Sigmoid colon (tissue), 7 donors: ENCODE data around the gene VDAC1. TPM values are rescaled to one million over a fixed set of nuclear protein-coding genes. Genes with fewer than 3 reads are reported as not detected.

ENCODE experiments used
- DNase-seq: peaks from one replicate; pipeline ENCODE4 v3.0.0-alpha.2; 2019
- H3K27ac ChIP-seq, 4 donors: fragments of 200-600 bp; sonication (generic); one replicate each; pipeline ENCODE4 v1.5.1; 2016 to 2019; ENCODE audit warnings: mild to moderate bottlenecking in 1 of 4
- H3K27me3 ChIP-seq, 3 donors: fragments of 200-600 bp; sonication (generic); one replicate each; pipeline ENCODE4 v1.5.1; 2019; ENCODE audit warnings: mild to moderate bottlenecking in 1 of 3
- H3K36me3 ChIP-seq, 4 donors: fragments of 200-600 bp; sonication (generic); one replicate each; pipeline ENCODE4 v1.5.1; 2016 to 2019
- H3K4me1 ChIP-seq, 4 donors: fragments of 200-600 bp; sonication (generic); one replicate each; pipeline ENCODE4 v1.5.1; 2017 to 2019
- H3K4me3 ChIP-seq, 4 donors: fragments of 200-600 bp; sonication (generic); one replicate each; pipeline ENCODE4 v1.5.1; 2017 to 2019; ENCODE audit warnings: mild to moderate bottlenecking in 2 of 4, moderate library complexity in 1 of 4
- H3K9me3 ChIP-seq, 4 donors: fragments of 200-600 bp in 3 of 4; sonication (generic) in 3 of 4; one replicate each; pipeline versions ENCODE4 v1.5.1 to v1.6.1; 2013 to 2019
- CTCF ChIP-seq, 4 experiments: fragments of 450-650 bp in 3 of 4; fragments of 200-600 bp in 1 of 4; IDR thresholded peaks; one replicate each; pipeline ENCODE4 v1.5.1; 2016 to 2019; ENCODE audit warnings: antibody characterized with exemption in 4 of 4, mild to moderate bottlenecking in 3 of 4, moderate library complexity in 2 of 4
- EP300 ChIP-seq, 4 donors: sonication (generic); formaldehyde crosslinking; IDR thresholded peaks; one replicate each; pipeline ENCODE4 v1.6.1; 2017; ENCODE audit warnings: antibody characterized with exemption in 4 of 4
- POLR2A ChIP-seq, 2 donors: fragments of 450-650 bp; IDR thresholded peaks; one replicate each; pipeline ENCODE4 v1.6.1; 2016; ENCODE audit warnings: antibody characterized with exemption in 2 of 2, mild to moderate bottlenecking in 2 of 2, moderate library complexity in 2 of 2
- POLR2AphosphoS5 ChIP-seq, 4 donors: sonication (generic); formaldehyde crosslinking; IDR thresholded peaks; one replicate each; pipeline ENCODE4 v1.6.1; 2017; ENCODE audit warnings: antibody characterized with exemption in 4 of 4
- WGBS, 2 donors: extraction: QIAGEN DNeasy Blood & Tissue Kit; methylation state at CpG; one replicate each; pipeline ENCODE4 v1.1.7; 2013; 5-methylcytosine and 5-hydroxymethylcytosine counted together
- intact Hi-C: fragments of 100-400 bp; cut with DNase I; formaldehyde crosslinking; loops from one replicate; pipeline ENCODE4 v1.15.1; 2023
- polyA plus RNA-seq, 3 donors: library from polyadenylated mRNA; stranded (reverse); fragments of 200-250 nt; gene quantifications; one replicate each; pipeline ENCODE4 v1.2.3, GENCODE V29; 2013
- total RNA-seq, 4 donors: library from RNA; depleted of rRNA; stranded (reverse); fragments of >200 nt; gene quantifications; one replicate each; pipeline ENCODE4 v1.1.0, GENCODE V29; 2016
- donor health status: healthy with polysubstance abuse.
- donor health status: Bipolar disorder and iron deficiency.
- donor health status: healthy.

VDAC1 gene
- total and polyA plus RNA-seq, 7 donors = 71.3 to 361 (median 99.2) TPM

- Histone ChIP-seq H3K4me1 (peaks cover 0 to 78% (median 65%) of the 10 kb centered on the region in 4 donors), H3K9me3 (no peaks in the 10 kb centered on the region), H3K4me3 (peak overlapping the region in 1 of 4 donors; percentile 90), H3K27me3 (no peaks in the 10 kb centered on the region), H3K27ac (peak overlapping the region; percentile 98 to 100 (median 98)), H3K36me3 (peaks cover 0 to 7% (median 0%) of the 10 kb centered on the region in 4 donors)
- no peak for DNase-seq
- intact Hi-C loops = no loop called here
- TF ChIP-seq CTCF (IDR thresholded peaks at IDR 0.05) (no peak), POLR2AphosphoS5 (IDR thresholded peaks at IDR 0.05) (no peak), EP300 (IDR thresholded peaks at IDR 0.05) (no peak), POLR2A (IDR thresholded peaks at IDR 0.05) (no peak)
- WGBS, 2 donors = 81 to 91% methylated on average over 13 of the region's 13 CpGs
These were observed 2.6 kb downstream of the VDAC1 start for GRCh38 chr5:134001938-134002731.

GRCh38 chr5:134000696-134001453, 3.9 kb downstream of the VDAC1 start:
- no peak for TF ChIP-seq POLR2A (IDR thresholded peaks at IDR 0.05)
- no peak for TF ChIP-seq CTCF (IDR thresholded peaks at IDR 0.05)
- TF ChIP-seq POLR2AphosphoS5 (IDR thresholded peaks at IDR 0.05) = no peak
- no peak for TF ChIP-seq EP300 (IDR thresholded peaks at IDR 0.05)
- Histone ChIP-seq H3K27ac (peak overlapping the region in 3 of 4 donors; percentile 9 to 98 (median 20)), H3K9me3 (no peaks in the 10 kb centered on the region), H3K4me3 (no peak overlapping the region), H3K36me3 (peaks cover 0 to 7% (median 0%) of the 10 kb centered on the region in 4 donors), H3K4me1 (peaks cover 0 to 84% (median 71%) of the 10 kb centered on the region in 4 donors), H3K27me3 (no peaks in the 10 kb centered on the region)
- no peak for DNase-seq
- WGBS, 2 donors = 66 to 89% methylated on average over 10 of the region's 10 CpGs
- intact Hi-C loops = no loop called here

DNA sequence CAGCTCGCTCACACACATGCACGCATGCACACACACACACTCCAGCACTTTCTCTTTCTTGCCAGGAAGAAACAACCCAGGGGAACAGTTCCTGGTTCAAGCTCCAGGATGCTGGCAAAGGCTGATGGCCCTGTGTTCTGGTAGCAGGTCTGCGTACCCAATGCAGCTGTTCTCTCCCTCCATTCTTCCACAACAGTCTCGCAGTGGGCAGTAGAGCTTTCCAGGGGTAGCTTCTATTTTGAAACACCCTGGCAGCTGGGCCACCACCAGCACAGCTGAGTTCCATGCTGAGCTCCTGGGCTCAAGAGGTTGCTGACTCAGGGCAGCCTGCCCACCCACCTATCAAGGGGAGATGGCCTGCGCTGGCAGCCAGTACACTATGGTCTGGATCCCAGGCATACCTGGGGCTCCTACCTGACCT, 4.7 kb downstream of the VDAC1 start:
- DNase-seq = no peak
- no peak overlapping the region for H3K4me3 ChIP-seq
- H3K36me3 ChIP-seq = peaks cover 0 to 7% (median 0%) of the 10 kb centered on the region in 4 donors
- H3K9me3 ChIP-seq = no peaks in the 10 kb centered on the region
- H3K27me3 ChIP-seq = no peaks in the 10 kb centered on the region
- TF ChIP-seq CTCF (IDR thresholded peaks at IDR 0.05) = no peak
- TF ChIP-seq EP300 (IDR thresholded peaks at IDR 0.05) = no peak
- TF ChIP-seq POLR2A (IDR thresholded peaks at IDR 0.05) = no peak
- no peak for TF ChIP-seq POLR2AphosphoS5 (IDR thresholded peaks at IDR 0.05)
- intact Hi-C loops = no loop called here
- peaks cover 0 to 86% (median 75%) of the 10 kb centered on the region in 4 donors for H3K4me1 ChIP-seq
- WGBS, 2 donors = 76 to 80% methylated on average over 5 of the region's 5 CpGs
- peak overlapping the region in 2 of 4 donors; percentile 9 to 20 for H3K27ac ChIP-seq

DNA sequence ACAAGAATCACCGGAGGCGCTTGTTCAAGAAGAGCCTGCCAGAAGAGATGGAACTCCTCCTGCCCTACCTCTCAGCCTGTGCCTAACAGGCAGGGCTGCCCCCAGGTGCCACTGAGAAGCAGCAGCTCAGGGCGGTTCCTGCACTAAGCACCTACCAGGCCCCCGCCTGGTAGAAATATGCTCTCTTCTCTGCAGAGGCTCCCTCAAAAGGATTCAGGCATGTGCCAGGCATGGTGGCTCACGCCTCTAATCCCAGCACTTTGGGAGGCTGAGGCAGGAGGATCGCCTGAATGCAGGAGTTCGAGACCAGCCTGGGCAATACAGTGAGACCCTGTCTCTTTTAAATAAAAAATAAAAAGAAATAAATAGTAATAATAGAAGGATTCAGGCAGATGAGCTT, 6.0 kb downstream of the VDAC1 start:
- no peaks in the 10 kb centered on the region for H3K9me3 ChIP-seq
- no peak overlapping the region for H3K27ac ChIP-seq
- TF ChIP-seq EP300 (IDR thresholded peaks at IDR 0.05) (no peak), POLR2A (IDR thresholded peaks at IDR 0.05) (no peak), POLR2AphosphoS5 (IDR thresholded peaks at IDR 0.05) (no peak), CTCF (IDR thresholded peaks at IDR 0.05) (no peak)
- WGBS, 2 donors = 86 to 93% methylated on average over 7 of the region's 7 CpGs
- H3K27me3 ChIP-seq = no peaks in the 10 kb centered on the region
- no peak for DNase-seq
- H3K36me3 ChIP-seq = peaks cover 0 to 7% (median 0%) of the 10 kb centered on the region in 4 donors
- peaks cover 0 to 97% (median 88%) of the 10 kb centered on the region in 4 donors for H3K4me1 ChIP-seq
- H3K4me3 ChIP-seq = no peak overlapping the region
- intact Hi-C loops = no loop called here
